ENCODE measurements around the gene TPCN2. TPM values are rescaled to one million over a fixed set of nuclear protein-coding genes. Genes with fewer than 3 reads are reported as not detected.
A peak's percentile ranks its signal among the peaks of the same experiment; 100 is the strongest.

TPCN2 gene
- total RNA-seq, 1 donor from 2014 or later, result 9.1 TPM

- intact Hi-C loops (cut with DNase I), result no loop called here
- ATAC-seq, result peak; percentile 24
- DNase-seq (ENCODE audit: missing footprints), result peak; percentile 78
These were observed 39.8 kb upstream of the TPCN2 start for GRCh38 chr11:69008737-69009440.

- ATAC-seq (no peak), DNase-seq (ENCODE audit: missing footprints) (no peak)
- intact Hi-C loops (cut with DNase I), result no loop called here
These were observed 39.1 kb upstream of the TPCN2 start for GRCh38 chr11:69009441-69010211.

- DNase-seq (ENCODE audit: missing footprints) (no peak), ATAC-seq (no peak)
- intact Hi-C loops (cut with DNase I), result no loop called here
These were observed 38.3 kb upstream of the TPCN2 start for GRCh38 chr11:69010361-69010891.

GRCh38 chr11:69010964-69011623, 37.6 kb upstream of the TPCN2 start:
- intact Hi-C loops (cut with DNase I), result no loop called here
- ATAC-seq (peak; percentile 63), DNase-seq (ENCODE audit: missing footprints) (peak; percentile 90)

GRCh38 chr11:69011624-69012091, 37.1 kb upstream of the TPCN2 start:
- ATAC-seq, result no peak
- no peak for DNase-seq (ENCODE audit: missing footprints)
- intact Hi-C loops (cut with DNase I), result no loop called here

- no peak for ATAC-seq
- intact Hi-C loops (cut with DNase I), result no loop called here
- no peak for DNase-seq (ENCODE audit: missing footprints)
These were observed 36.4 kb upstream of the TPCN2 start for GRCh38 chr11:69012092-69013008.

- ATAC-seq (peak; percentile 80), DNase-seq (ENCODE audit: missing footprints) (peak; percentile 94)
- intact Hi-C loops (cut with DNase I), result no loop called here
These were observed 35.5 kb upstream of the TPCN2 start, which contains the start of gene MRGPRF for GRCh38 chr11:69013009-69013951. TSS of gene MRGPRF (minus strand) at chr11:69013246. CDS start at chr11:69009901, 3,345 bp downstream.

GRCh38 chr11:69014084-69014851, 34.5 kb upstream of the TPCN2 start:
- intact Hi-C loops (cut with DNase I), result no loop called here
- ATAC-seq (peak; percentile 55), DNase-seq (ENCODE audit: missing footprints) (peak; percentile 85)

- DNase-seq (ENCODE audit: missing footprints), result no peak
- no peak for ATAC-seq
- intact Hi-C loops (cut with DNase I), result no loop called here
These were observed 33.7 kb upstream of the TPCN2 start for GRCh38 chr11:69014898-69015549.

GRCh38 chr11:69017951-69018350, 30.8 kb upstream of the TPCN2 start:
- ATAC-seq (no peak), DNase-seq (ENCODE audit: missing footprints) (no peak)
- intact Hi-C loops (cut with DNase I), result no loop called here

- no peak for ATAC-seq
- DNase-seq (ENCODE audit: missing footprints), result no peak
- intact Hi-C loops (cut with DNase I), result no loop called here
These were observed 29.8 kb upstream of the TPCN2 start for GRCh38 chr11:69018924-69019323.

- intact Hi-C loops (cut with DNase I), result no loop called here
- ATAC-seq (no peak), DNase-seq (ENCODE audit: missing footprints) (no peak)
These were observed 26.5 kb upstream of the TPCN2 start for GRCh38 chr11:69022260-69022659.

GRCh38 chr11:69024509-69024908, 24.2 kb upstream of the TPCN2 start:
- DNase-seq (ENCODE audit: missing footprints) (no peak), ATAC-seq (no peak)
- intact Hi-C loops (cut with DNase I), result no loop called here

GRCh38 chr11:69027704-69028372, 20.9 kb upstream of the TPCN2 start:
- DNase-seq (ENCODE audit: missing footprints) (no peak), ATAC-seq (no peak)
- intact Hi-C loops (cut with DNase I), result no loop called here

- intact Hi-C loops (cut with DNase I), result no loop called here
These were observed 18.4 kb upstream of the TPCN2 start for GRCh38 chr11:69030301-69030700.

GRCh38 chr11:69032833-69033232, 15.9 kb upstream of the TPCN2 start:
- ATAC-seq, result no peak
- intact Hi-C loops (cut with DNase I), result no loop called here
- DNase-seq (ENCODE audit: missing footprints), result no peak

More at GRCh38 chr11:69030301-69030700, 18.4 kb upstream of the TPCN2 start:
- no peak for DNase-seq (ENCODE audit: missing footprints)
- no peak for ATAC-seq
